ENCODE data around the gene ELP4. TPM values are rescaled to one million over a fixed set of nuclear protein-coding genes. Genes with fewer than 3 reads are reported as not detected.

ELP4 gene
- total RNA-seq, 1 donor from 2014 or later, result 147 TPM

DNA sequence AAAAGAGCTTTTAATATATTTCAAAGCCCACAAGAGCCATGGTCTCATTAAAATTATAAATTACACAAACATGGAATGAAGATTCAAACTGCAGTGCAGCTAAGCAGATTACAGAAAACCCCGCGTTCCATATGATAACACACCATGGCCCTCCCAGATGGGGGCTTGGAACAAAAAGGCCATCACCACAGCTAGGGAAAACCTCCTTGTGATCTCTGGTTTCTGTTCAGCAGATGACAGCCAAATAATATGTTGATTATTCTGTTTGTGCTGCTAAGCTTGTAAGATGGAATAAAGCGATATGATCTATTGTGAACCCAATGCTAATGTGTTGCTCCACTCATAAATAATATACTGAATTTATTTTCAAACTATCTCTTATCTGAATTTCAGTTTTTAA lies 28.6 kb upstream of the ELP4 start:
- peaks cover 18% of the 10 kb centered on the region for H3K36me3 Mint-ChIP-seq
- peak overlapping the region; percentile 50 for H3K4me3 Mint-ChIP-seq
- H3K27me3 Mint-ChIP-seq (ENCODE audit: insufficient read depth, low read depth), result no peaks in the 10 kb centered on the region
- Histone ChIP-seq H3K4me2 (peak overlapping the region; percentile 30), H3K27me3 (no peaks in the 10 kb centered on the region), H3K36me3 (peaks cover 11% of the 10 kb centered on the region), H4K20me1 (ENCODE audit: low read depth) (no peaks in the 10 kb centered on the region), H3K4me3 (no peak overlapping the region), H3F3A (ENCODE audit: low read depth) (peaks cover 10% of the 10 kb centered on the region), H3K79me2 (ENCODE audit: low read depth) (peaks cover 100% of the 10 kb centered on the region), H3K27ac (no peak overlapping the region), H3K4me1 (peaks cover 49% of the 10 kb centered on the region), H2AFZ (replicated peaks) (no peak overlapping the region), H3K9me3 (ENCODE audit: low read depth) (peaks cover 5% of the 10 kb centered on the region), H3K9ac (no peak overlapping the region)
- peak overlapping the region; percentile 11 for H3K27ac Mint-ChIP-seq
- no peak for TF ChIP-seq EZH2phosphoT487 (IDR thresholded peaks at IDR 0.05)
- TF ChIP-seq, protein P1, sequence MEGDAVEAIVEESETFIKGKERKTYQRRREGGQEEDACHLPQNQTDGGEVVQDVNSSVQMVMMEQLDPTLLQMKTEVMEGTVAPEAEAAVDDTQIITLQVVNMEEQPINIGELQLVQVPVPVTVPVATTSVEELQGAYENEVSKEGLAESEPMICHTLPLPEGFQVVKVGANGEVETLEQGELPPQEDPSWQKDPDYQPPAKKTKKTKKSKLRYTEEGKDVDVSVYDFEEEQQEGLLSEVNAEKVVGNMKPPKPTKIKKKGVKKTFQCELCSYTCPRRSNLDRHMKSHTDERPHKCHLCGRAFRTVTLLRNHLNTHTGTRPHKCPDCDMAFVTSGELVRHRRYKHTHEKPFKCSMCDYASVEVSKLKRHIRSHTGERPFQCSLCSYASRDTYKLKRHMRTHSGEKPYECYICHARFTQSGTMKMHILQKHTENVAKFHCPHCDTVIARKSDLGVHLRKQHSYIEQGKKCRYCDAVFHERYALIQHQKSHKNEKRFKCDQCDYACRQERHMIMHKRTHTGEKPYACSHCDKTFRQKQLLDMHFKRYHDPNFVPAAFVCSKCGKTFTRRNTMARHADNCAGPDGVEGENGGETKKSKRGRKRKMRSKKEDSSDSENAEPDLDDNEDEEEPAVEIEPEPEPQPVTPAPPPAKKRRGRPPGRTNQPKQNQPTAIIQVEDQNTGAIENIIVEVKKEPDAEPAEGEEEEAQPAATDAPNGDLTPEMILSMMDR (IDR thresholded peaks at IDR 0.05), result no peak
- TF ChIP-seq EZH2 (IDR thresholded peaks at IDR 0.05), result no peak
- H3K4me1 Mint-ChIP-seq, result peaks cover 41% of the 10 kb centered on the region
- peak; percentile 44 for DNase-seq (ENCODE audit: low spot score)
- H3K9me3 Mint-ChIP-seq, result peaks cover 13% of the 10 kb centered on the region

DNA sequence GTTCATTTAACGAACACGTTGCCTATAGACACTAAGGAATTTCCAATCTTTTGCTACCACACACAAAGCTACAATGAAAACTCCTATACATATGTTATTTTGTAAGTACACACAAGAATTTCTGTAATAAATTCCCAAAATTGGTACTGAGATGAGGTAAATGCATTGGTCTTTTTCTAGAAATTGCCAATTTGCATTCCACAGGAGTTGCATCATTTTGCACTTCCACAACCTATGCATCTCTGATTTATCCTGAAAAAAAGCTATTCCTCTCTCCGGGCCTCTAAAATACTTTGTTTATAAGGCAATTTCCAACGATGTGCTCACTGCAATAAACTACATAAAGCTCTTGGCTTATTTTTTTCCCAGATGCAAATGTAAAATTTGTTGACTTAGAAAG lies 25.1 kb upstream of the ELP4 start:
- Histone ChIP-seq H3K27ac (no peak overlapping the region), H3K27me3 (no peaks in the 10 kb centered on the region)
- H3K27ac Mint-ChIP-seq, result no peak overlapping the region

GRCh38 chr11:31487848-31488247 lies 21.7 kb upstream of the ELP4 start:
- Mint-ChIP-seq H3K4me1 (peaks cover 6% of the 10 kb centered on the region), H3K4me3 (no peak overlapping the region), H3K27me3 (ENCODE audit: insufficient read depth, low read depth) (no peaks in the 10 kb centered on the region), H3K9me3 (peaks cover 31% of the 10 kb centered on the region), H3K27ac (no peak overlapping the region), H3K36me3 (peaks cover 48% of the 10 kb centered on the region)
- H3K4me2 ChIP-seq, result no peak overlapping the region
- no peak overlapping the region for H3K4me3 ChIP-seq
- H3K36me3 ChIP-seq, result peaks cover 10% of the 10 kb centered on the region
- H3K4me1 ChIP-seq, result peaks cover 36% of the 10 kb centered on the region
- H3F3A ChIP-seq (ENCODE audit: low read depth), result peaks cover 23% of the 10 kb centered on the region
- H3K27ac ChIP-seq, result no peak overlapping the region
- peaks cover 5% of the 10 kb centered on the region for H3K9me3 ChIP-seq (ENCODE audit: low read depth)
- no peak overlapping the region for H2AFZ ChIP-seq (replicated peaks)
- TF ChIP-seq, protein P1 (IDR thresholded peaks at IDR 0.05), result peak; percentile 48
- no peak for TF ChIP-seq EZH2 (IDR thresholded peaks at IDR 0.05)
- H3K9ac ChIP-seq, result no peak overlapping the region
- peaks cover 99% of the 10 kb centered on the region for H3K79me2 ChIP-seq (ENCODE audit: low read depth)
- peak; percentile 41 for DNase-seq (ENCODE audit: low spot score)
- no peaks in the 10 kb centered on the region for H4K20me1 ChIP-seq (ENCODE audit: low read depth)
- no peaks in the 10 kb centered on the region for H3K27me3 ChIP-seq

More for the DNA sequence above, 25.1 kb upstream of the ELP4 start:
- Mint-ChIP-seq H3K9me3 (peaks cover 20% of the 10 kb centered on the region), H3K27me3 (ENCODE audit: insufficient read depth, low read depth) (no peaks in the 10 kb centered on the region), H3K4me1 (peaks cover 25% of the 10 kb centered on the region), H3K36me3 (peaks cover 31% of the 10 kb centered on the region), H3K4me3 (no peak overlapping the region)
- H3K9ac ChIP-seq, result no peak overlapping the region
- H2AFZ ChIP-seq (replicated peaks), result no peak overlapping the region
- peaks cover 15% of the 10 kb centered on the region for H3K36me3 ChIP-seq
- no peak overlapping the region for H3K4me2 ChIP-seq
- H4K20me1 ChIP-seq (ENCODE audit: low read depth), result no peaks in the 10 kb centered on the region
- no peak for DNase-seq (ENCODE audit: low spot score)
- TF ChIP-seq, protein P1 (IDR thresholded peaks at IDR 0.05), result no peak
- TF ChIP-seq EZH2 (IDR thresholded peaks at IDR 0.05) (no peak), EZH2phosphoT487 (IDR thresholded peaks at IDR 0.05) (no peak)
- peaks cover 99% of the 10 kb centered on the region for H3K79me2 ChIP-seq (ENCODE audit: low read depth)
- peaks cover 34% of the 10 kb centered on the region for H3K4me1 ChIP-seq
- H3K9me3 ChIP-seq (ENCODE audit: low read depth), result peaks cover 5% of the 10 kb centered on the region
- no peak overlapping the region for H3K4me3 ChIP-seq
- H3F3A ChIP-seq (ENCODE audit: low read depth), result peaks cover 7% of the 10 kb centered on the region

All from neural progenitor cell (in vitro differentiated cells).